Trophoblast cell (in vitro differentiated cells and primary cell): ENCODE results near the gene CAMK2B.

Source experiments
- DNase-seq, 2 donors: peaks; one replicate each; pipeline ENCODE4 v3.0.0-alpha.2; 2016
- H2AFZ ChIP-seq: 2 replicates; pipeline ENCODE4 v1.6.1; 2013; ENCODE audit warnings: low read length, moderate library complexity, mild to moderate bottlenecking; ENCODE audit not compliant: insufficient read depth, poor library complexity
- H2AK5ac ChIP-seq: 2 replicates; pipeline ENCODE4 v1.6.1; 2013; ENCODE audit warnings: mild to moderate bottlenecking, low read length
- H2BK120ac ChIP-seq: 2 replicates; pipeline ENCODE4 v1.6.1; 2013; ENCODE audit warnings: low read length, mild to moderate bottlenecking, moderate library complexity; ENCODE audit not compliant: insufficient read depth, poor library complexity
- H2BK12ac ChIP-seq: 2 replicates; pipeline ENCODE4 v1.6.1; 2013; ENCODE audit warnings: mild to moderate bottlenecking, low read length, moderate library complexity
- H2BK5ac ChIP-seq: 2 replicates; pipeline ENCODE4 v1.6.1; 2013; ENCODE audit warnings: low read length, low read depth, moderate library complexity, mild to moderate bottlenecking; ENCODE audit not compliant: poor library complexity
- H3K14ac ChIP-seq: 2 replicates; pipeline ENCODE4 v1.6.1; 2013; ENCODE audit warnings: mild to moderate bottlenecking, low read length
- H3K18ac ChIP-seq: 2 replicates; pipeline ENCODE4 v1.6.1; 2013; ENCODE audit warnings: mild to moderate bottlenecking, low read length
- H3K23ac ChIP-seq: 2 replicates; pipeline ENCODE4 v1.6.1; 2013; ENCODE audit warnings: low read length
- H3K27ac ChIP-seq: 2 replicates; pipeline ENCODE4 v1.5.1; 2013; ENCODE audit warnings: low read depth, mild to moderate bottlenecking, inconsistent platforms, low read length, moderate library complexity
- H3K27me3 ChIP-seq: 2 replicates; pipeline ENCODE4 v1.6.1; 2013; ENCODE audit warnings: inconsistent platforms, mild to moderate bottlenecking, low read length, moderate library complexity; ENCODE audit not compliant: insufficient read depth
- H3K36me3 ChIP-seq, 2 experiments: 1 replicate in 1 of 2; 2 replicates in 1 of 2; pipeline ENCODE4 v1.6.1; 2013; ENCODE audit warnings: low read length in 2 of 2, mild to moderate bottlenecking in 2 of 2, moderate library complexity in 1 of 2; ENCODE audit not compliant: insufficient read depth in 2 of 2, control insufficient read depth in 1 of 2
- H3K4ac ChIP-seq: 2 replicates; pipeline ENCODE4 v1.6.1; 2013; ENCODE audit warnings: low read depth, mild to moderate bottlenecking, low read length, moderate library complexity
- H3K4me1 ChIP-seq, 2 experiments: 1 replicate in 1 of 2; 2 replicates in 1 of 2; pipeline ENCODE4 v1.6.1; 2013; ENCODE audit warnings: low read length in 2 of 2, mild to moderate bottlenecking in 2 of 2, moderate library complexity in 1 of 2; ENCODE audit not compliant: insufficient read depth in 2 of 2, control insufficient read depth in 1 of 2
- H3K4me2 ChIP-seq: 2 replicates; pipeline ENCODE4 v1.6.1; 2013; ENCODE audit warnings: inconsistent platforms, mild to moderate bottlenecking, low read length, moderate library complexity
- H3K4me3 ChIP-seq: 2 replicates; pipeline ENCODE4 v1.5.1; 2013; ENCODE audit warnings: mild to moderate bottlenecking, low read depth, low read length, inconsistent platforms
- H3K79me1 ChIP-seq: one replicate; pipeline ENCODE4 v1.6.1; 2013; ENCODE audit warnings: low read length
- H3K79me2 ChIP-seq: 2 replicates; pipeline ENCODE4 v1.6.1; 2013; ENCODE audit warnings: low read length, mild to moderate bottlenecking; ENCODE audit not compliant: control insufficient read depth, insufficient read depth, poor library complexity
- H3K9ac ChIP-seq: 2 replicates; pipeline ENCODE4 v1.6.1; 2013; ENCODE audit warnings: mild to moderate bottlenecking, low read length
- H3K9me3 ChIP-seq: 2 replicates; pipeline ENCODE4 v1.6.1; 2013; ENCODE audit warnings: low read depth, mild to moderate bottlenecking, control low read depth, inconsistent platforms, low read length; ENCODE audit not compliant: insufficient read depth
- H4K12ac ChIP-seq: 2 replicates; pipeline ENCODE4 v1.6.1; 2013; ENCODE audit warnings: low read depth, mild to moderate bottlenecking, low read length, moderate library complexity
- H4K8ac ChIP-seq: 2 replicates; pipeline ENCODE4 v1.6.1; 2013; ENCODE audit warnings: low read depth, mild to moderate bottlenecking, low read length, moderate library complexity
- H4K91ac ChIP-seq: one replicate; pipeline ENCODE4 v1.6.1; 2013; ENCODE audit warnings: low read depth, mild to moderate bottlenecking, low read length, moderate library complexity
- WGBS: extraction: QIAGEN DNeasy Blood & Tissue Kit; methylation state at CpG from one replicate; pipeline ENCODE4 v1.1.7; 2013; ENCODE audit warnings: missing lambda C conversion rate; ENCODE audit not compliant: insufficient read length, insufficient coverage; ENCODE audit errors: extremely low coverage; 5-methylcytosine and 5-hydroxymethylcytosine counted together

The CAMK2B gene

DNA sequence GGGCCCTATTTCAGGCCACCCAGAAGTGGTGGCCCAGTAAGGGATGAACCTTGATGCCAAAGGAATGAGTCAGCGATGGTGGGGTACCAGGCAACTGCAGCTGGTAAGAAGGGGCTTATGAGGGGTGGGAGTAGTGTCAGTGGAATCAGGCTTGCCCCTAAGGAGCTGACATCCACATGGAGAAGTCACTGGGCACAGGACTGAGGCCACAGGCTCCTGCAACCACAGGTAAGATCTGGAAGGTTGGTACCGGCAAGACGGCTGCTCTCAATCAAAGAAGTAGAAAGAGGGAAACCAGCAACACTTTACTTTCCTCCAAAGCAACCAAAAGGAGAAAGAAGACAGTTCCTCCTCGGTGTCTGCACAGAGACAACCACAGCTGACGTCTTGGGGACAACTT is 138.7 kb downstream of the CAMK2B start:
- Histone ChIP-seq H2BK5ac (no peak overlapping the region), H3K4me1 (peaks cover 2 to 3% of the 10 kb centered on the region in 2 experiments), H3K23ac (no peak overlapping the region), H3K14ac (no peak overlapping the region), H3K27me3 (no peaks in the 10 kb centered on the region), H3K9me3 (peaks cover 4% of the 10 kb centered on the region), H3K9ac (no peak overlapping the region), H3K36me3 (no peaks in the 10 kb centered on the region), H2BK12ac (no peak overlapping the region), H3K4me3 (no peak overlapping the region), H3K4ac (no peak overlapping the region), H2AK5ac (no peak overlapping the region), H4K8ac (no peak overlapping the region), H3K18ac (no peak overlapping the region), H4K91ac (no peak overlapping the region), H4K12ac (no peak overlapping the region), H3K4me2 (no peak overlapping the region), H3K27ac (no peak overlapping the region), H3K79me1 (no peaks in the 10 kb centered on the region), H2AFZ (no peak overlapping the region), H2BK120ac (no peak overlapping the region), H3K79me2 (no peaks in the 10 kb centered on the region)
- no CpG with 5 or more reads among the region's 5 CpGs for WGBS
- DNase-seq, result no peak

DNA sequence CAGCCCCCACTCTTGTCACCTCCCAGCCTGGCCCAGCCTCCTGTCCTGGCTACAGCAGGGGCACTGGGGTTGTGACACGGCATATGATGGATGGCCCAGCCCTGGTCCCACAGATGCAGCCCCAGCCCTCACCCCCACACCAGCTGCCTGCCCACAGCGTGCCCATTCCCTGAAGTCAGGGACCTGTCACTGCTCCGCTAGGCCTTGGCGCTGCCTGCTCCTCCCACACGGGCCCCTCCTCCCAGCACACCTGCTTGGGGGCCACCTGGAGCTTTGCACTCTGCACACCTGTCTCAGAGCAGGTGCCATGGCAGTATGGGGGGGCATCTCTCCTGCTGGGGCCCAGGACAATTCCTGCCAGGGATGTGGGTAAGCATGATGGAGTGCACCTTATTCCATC is 139.7 kb downstream of the CAMK2B start:
- Histone ChIP-seq H2AFZ (no peak overlapping the region), H3K23ac (no peak overlapping the region), H3K79me1 (no peaks in the 10 kb centered on the region), H3K79me2 (no peaks in the 10 kb centered on the region), H3K4me2 (no peak overlapping the region), H2BK12ac (peak overlapping the region; percentile 5), H3K4ac (no peak overlapping the region), H2BK120ac (no peak overlapping the region), H3K9ac (no peak overlapping the region), H4K8ac (no peak overlapping the region), H3K4me1 (peaks cover 2 to 3% of the 10 kb centered on the region in 2 experiments), H3K4me3 (no peak overlapping the region), H3K27ac (no peak overlapping the region), H3K9me3 (peaks cover 4% of the 10 kb centered on the region), H3K14ac (no peak overlapping the region), H3K36me3 (no peaks in the 10 kb centered on the region), H2AK5ac (no peak overlapping the region), H2BK5ac (no peak overlapping the region), H4K12ac (no peak overlapping the region), H4K91ac (no peak overlapping the region), H3K27me3 (no peaks in the 10 kb centered on the region), H3K18ac (no peak overlapping the region)
- no CpG with 5 or more reads among the region's 5 CpGs for WGBS
- DNase-seq, result no peak

DNA sequence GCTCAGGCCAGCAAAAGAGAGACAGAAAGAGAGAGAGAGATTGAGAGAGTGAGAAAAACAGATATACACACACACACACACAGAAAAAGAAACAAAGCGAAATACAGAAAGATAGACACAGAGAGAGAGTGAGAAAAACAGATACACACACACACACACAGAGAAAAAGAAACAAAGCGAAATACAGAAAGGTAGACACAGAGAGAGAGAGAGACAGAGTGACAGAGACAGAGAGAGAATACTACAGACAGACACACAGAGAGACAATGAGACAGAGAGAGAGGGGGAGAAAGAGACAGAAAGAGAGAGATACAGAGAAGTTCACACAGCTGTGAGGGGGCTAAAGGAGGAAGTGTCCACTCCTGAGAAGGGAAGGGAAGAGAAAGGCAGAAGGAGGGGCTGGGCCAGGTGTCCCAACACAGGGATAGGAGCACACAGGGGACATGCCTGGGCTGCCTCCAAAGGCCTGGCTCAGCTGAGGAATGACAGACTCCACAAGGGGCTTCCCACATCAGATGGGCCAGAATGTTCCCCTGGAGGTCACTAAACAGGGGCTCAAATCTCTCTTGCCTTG is 140.4 kb downstream of the CAMK2B start:
- Histone ChIP-seq H3K4me1 (peaks cover 2 to 3% of the 10 kb centered on the region in 2 experiments), H4K12ac (no peak overlapping the region), H2AFZ (no peak overlapping the region), H3K79me1 (no peaks in the 10 kb centered on the region), H3K18ac (no peak overlapping the region), H2BK120ac (no peak overlapping the region), H2BK12ac (no peak overlapping the region), H3K4me2 (no peak overlapping the region), H3K36me3 (no peaks in the 10 kb centered on the region), H3K27ac (no peak overlapping the region), H4K91ac (peak overlapping the region; percentile 37), H2BK5ac (no peak overlapping the region), H3K27me3 (no peaks in the 10 kb centered on the region), H3K9ac (no peak overlapping the region), H3K14ac (peak overlapping the region; percentile 30), H3K4me3 (no peak overlapping the region), H3K23ac (no peak overlapping the region), H4K8ac (peak overlapping the region; percentile 5), H3K79me2 (no peaks in the 10 kb centered on the region), H3K9me3 (peaks cover 4% of the 10 kb centered on the region), H3K4ac (no peak overlapping the region), H2AK5ac (no peak overlapping the region)
- no peak for DNase-seq
- WGBS, result no CpG with 5 or more reads among the region's 2 CpGs

DNA sequence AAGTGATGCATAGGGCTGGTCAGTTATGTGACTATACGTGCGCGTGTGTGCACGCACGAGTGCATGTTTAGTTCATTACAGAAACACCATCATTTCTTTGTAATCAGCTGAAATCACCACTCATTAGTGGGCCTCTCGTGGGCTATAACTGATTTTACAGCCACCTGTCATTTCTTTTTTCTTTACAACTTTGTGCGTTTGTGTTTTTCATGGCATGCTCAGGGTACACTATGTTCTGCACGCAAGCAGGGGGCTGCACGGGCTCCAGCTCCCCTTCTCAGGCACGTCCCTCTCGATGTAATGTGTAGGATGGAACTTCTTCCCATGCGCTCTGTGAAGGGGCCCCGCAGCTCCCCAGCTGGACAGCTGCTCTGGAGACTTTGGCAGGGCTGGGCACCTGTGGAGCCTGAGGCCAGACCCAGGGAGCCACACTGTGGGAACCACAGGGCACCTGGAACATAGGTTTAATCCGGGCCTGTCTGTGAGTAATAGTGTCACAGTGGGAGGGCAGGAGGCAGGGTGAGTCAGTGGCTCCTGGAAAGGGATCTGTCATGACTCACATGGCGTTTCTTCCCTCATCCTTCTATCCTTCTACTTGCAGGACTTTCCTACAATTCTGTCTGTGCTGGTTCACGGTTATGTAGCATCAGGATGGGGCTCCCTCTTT is 141.1 kb downstream of the CAMK2B start:
- Histone ChIP-seq H2BK5ac (no peak overlapping the region), H3K23ac (no peak overlapping the region), H3K79me1 (no peaks in the 10 kb centered on the region), H4K91ac (no peak overlapping the region), H3K27ac (no peak overlapping the region), H3K27me3 (no peaks in the 10 kb centered on the region), H3K18ac (no peak overlapping the region), H3K9ac (no peak overlapping the region), H4K12ac (no peak overlapping the region), H2BK120ac (no peak overlapping the region), H2AFZ (no peak overlapping the region), H2BK12ac (no peak overlapping the region), H4K8ac (no peak overlapping the region), H3K36me3 (no peaks in the 10 kb centered on the region), H2AK5ac (no peak overlapping the region), H3K4me2 (no peak overlapping the region), H3K14ac (no peak overlapping the region), H3K79me2 (no peaks in the 10 kb centered on the region), H3K9me3 (peaks cover 4% of the 10 kb centered on the region), H3K4me1 (peaks cover 2 to 3% of the 10 kb centered on the region in 2 experiments), H3K4ac (no peak overlapping the region), H3K4me3 (no peak overlapping the region)
- peak; percentile 82 to 83 for DNase-seq
- no CpG with 5 or more reads among the region's 16 CpGs for WGBS
